OCI-LY1 (cell line): ENCODE data around the gene TCAF1.
"Not testable (repeated sequence)": the region's sequence is repeated elsewhere in the genome, so short reads cannot be mapped to it uniquely, and the experiment has no call there.

Experiments used
- H2AFZ ChIP-seq: fragments of 200-600 bp; sonication (generic), shearing (Covaris generic); 2 replicates; pipeline ENCODE4 v1.6.0; 2014; ENCODE audit warnings: antibody characterized with exemption, mild to moderate bottlenecking, low read length
- H3F3A ChIP-seq: fragments of 200-600 bp; sonication (generic), shearing (Covaris generic); 2 replicates; pipeline ENCODE4 v1.6.0; 2014; ENCODE audit warnings: mild to moderate bottlenecking, antibody characterized with exemption, low read length, moderate library complexity; ENCODE audit not compliant: insufficient read depth
- H3K27ac ChIP-seq: fragments of 200-600 bp; sonication (generic); 2 replicates; pipeline ENCODE4 v1.5.1; 2014; ENCODE audit warnings: low read length, mixed run types, mild to moderate bottlenecking, low read depth; ENCODE audit not compliant: poor library complexity, severe bottlenecking
- H3K27me3 ChIP-seq: fragments of 200-600 bp; sonication (generic); 2 replicates; pipeline ENCODE4 v1.6.0; 2014; ENCODE audit warnings: antibody characterized with exemption, mild to moderate bottlenecking, low read length, moderate library complexity; ENCODE audit not compliant: insufficient read depth
- H3K36me3 ChIP-seq: fragments of 200-600 bp; sonication (generic); 2 replicates; pipeline ENCODE4 v1.6.1; 2014; ENCODE audit warnings: mild to moderate bottlenecking, antibody characterized with exemption, low read length, moderate library complexity, mixed read lengths; ENCODE audit not compliant: insufficient read depth
- H3K4me1 ChIP-seq: fragments of 200-600 bp; sonication (generic); 2 replicates; pipeline ENCODE4 v1.5.1; 2014; ENCODE audit warnings: mild to moderate bottlenecking, low read length, moderate library complexity; ENCODE audit not compliant: insufficient read depth, severe bottlenecking
- H3K4me2 ChIP-seq: fragments of 200-600 bp; sonication (generic), shearing (Covaris generic); 2 replicates; pipeline ENCODE4 v1.6.1; 2014; ENCODE audit warnings: low read length
- H3K4me3 ChIP-seq: fragments of 200-600 bp; sonication (generic); 2 replicates; pipeline ENCODE4 v1.5.1; 2014; ENCODE audit warnings: low read length, low read depth, mild to moderate bottlenecking, mixed read lengths; ENCODE audit not compliant: poor library complexity, severe bottlenecking
- H3K79me2 ChIP-seq: fragments of 200-600 bp; shearing (Covaris generic); 2 replicates; pipeline ENCODE4 v1.6.1; 2016; ENCODE audit warnings: mixed run types, low read length, mixed read lengths; ENCODE audit not compliant: insufficient read depth
- H3K9ac ChIP-seq: fragments of 200-600 bp; sonication (generic), shearing (Covaris generic); 2 replicates; pipeline ENCODE4 v1.6.1; 2014; ENCODE audit warnings: mild to moderate bottlenecking, low read length, mixed read lengths
- H3K9me2 ChIP-seq: fragments of 200-600 bp; sonication (generic), shearing (Covaris generic); 2 replicates; pipeline ENCODE4 v1.6.1; 2014; ENCODE audit warnings: low read depth, mild to moderate bottlenecking, low read length, mixed read lengths
- H3K9me3 ChIP-seq: fragments of 200-600 bp; shearing (Covaris generic); 2 replicates; pipeline ENCODE4 v1.6.1; 2014; ENCODE audit warnings: low read length, mixed read lengths
- H4K20me1 ChIP-seq: fragments of 200-600 bp; sonication (generic), shearing (Covaris generic); 2 replicates; pipeline ENCODE4 v1.6.0; 2016; ENCODE audit warnings: mild to moderate bottlenecking, low read length; ENCODE audit not compliant: insufficient read depth

TCAF1 gene

GRCh38 chr7:143824295-143825135, 77.5 kb downstream of the TCAF1 start:
- not testable (repeated sequence) for H2AFZ ChIP-seq, H3K4me1 ChIP-seq, H3K4me2 ChIP-seq, H3K27me3 ChIP-seq, H3K4me3 ChIP-seq, H3K79me2 ChIP-seq, H3K9me3 ChIP-seq, H3K27ac ChIP-seq, H3K9me2 ChIP-seq, H3F3A ChIP-seq, H3K36me3 ChIP-seq, H4K20me1 ChIP-seq, H3K9ac ChIP-seq

DNA sequence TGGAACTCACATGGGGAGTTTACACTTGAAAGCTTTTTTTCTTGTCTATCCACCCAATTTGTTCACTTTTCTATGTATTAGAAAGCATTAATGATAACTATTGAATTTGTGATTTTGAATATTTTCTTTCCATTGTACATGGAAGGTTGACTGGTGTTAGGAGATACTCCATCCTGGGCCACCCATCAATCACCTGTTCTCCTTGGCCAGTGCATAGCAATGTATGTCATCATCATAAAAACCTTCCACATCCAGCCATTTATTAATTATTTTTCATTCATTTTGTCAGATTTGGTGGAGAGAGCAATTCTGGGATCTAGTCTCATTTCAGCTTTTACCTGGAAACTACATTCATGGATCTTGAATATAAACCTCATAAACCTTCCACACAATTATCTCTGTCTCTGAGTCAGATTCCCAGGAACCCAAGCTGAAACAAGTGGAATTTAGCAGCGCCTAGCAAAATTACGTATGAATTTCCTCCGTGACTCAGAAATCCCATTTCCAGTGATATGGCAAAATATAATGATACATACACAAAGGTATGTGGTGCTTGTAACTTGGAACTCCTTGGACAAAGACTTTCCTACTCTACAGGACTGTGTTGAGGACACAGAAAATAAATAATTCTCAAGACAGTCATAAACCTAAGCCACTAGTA, 78.2 kb downstream of the TCAF1 start:
- H3K27ac ChIP-seq, H3F3A ChIP-seq, H3K9ac ChIP-seq, H3K79me2 ChIP-seq, H4K20me1 ChIP-seq, H3K9me2 ChIP-seq, H3K36me3 ChIP-seq, H2AFZ ChIP-seq, H3K4me1 ChIP-seq, H3K4me2 ChIP-seq, H3K27me3 ChIP-seq, H3K9me3 ChIP-seq, H3K4me3 ChIP-seq: not testable (repeated sequence)

DNA sequence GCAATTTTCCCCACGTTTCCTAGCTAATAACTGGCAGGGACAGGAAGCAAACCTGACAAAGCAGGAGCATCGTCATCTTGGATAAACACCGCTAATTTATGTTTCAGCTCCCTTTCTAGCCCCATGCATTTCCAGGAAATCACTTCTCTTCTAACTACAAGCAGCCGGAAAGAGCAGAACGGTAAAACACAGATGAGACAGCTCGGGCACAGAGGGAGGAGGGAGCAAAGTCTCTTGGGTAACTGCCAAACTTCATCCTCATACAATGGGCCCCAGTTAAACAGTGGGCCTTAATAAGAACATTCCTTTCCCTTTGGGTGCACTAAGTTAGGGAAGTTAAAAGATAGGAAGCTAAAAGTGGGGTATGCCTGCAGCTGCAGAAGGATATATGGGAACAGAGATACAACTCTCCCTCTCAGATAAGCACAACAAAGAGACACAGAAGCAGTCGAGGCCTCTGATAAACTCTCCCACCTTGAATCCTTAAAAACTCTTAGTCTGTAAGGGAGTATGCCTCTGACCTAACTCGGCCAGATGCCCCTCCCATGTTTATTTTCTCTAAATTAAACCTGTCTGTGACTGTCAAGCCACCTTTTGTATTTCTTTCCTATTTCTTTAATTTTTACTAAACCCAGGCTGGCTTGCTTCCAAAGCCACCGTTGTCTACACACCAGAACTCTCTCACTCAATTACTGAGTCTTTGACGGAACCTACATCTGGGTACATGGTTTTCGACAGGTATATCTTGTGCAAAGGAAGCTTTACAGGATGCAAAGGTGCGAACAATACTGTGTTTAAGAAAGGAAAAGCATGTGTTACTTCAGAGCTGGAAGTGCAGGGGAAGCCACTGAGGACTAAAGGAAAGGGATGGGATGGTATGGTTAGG, 80.3 kb downstream of the TCAF1 start:
- H3F3A ChIP-seq, H3K4me3 ChIP-seq, H3K36me3 ChIP-seq, H3K9me3 ChIP-seq, H3K4me1 ChIP-seq, H4K20me1 ChIP-seq, H3K9ac ChIP-seq, H3K27me3 ChIP-seq, H3K9me2 ChIP-seq, H2AFZ ChIP-seq, H3K27ac ChIP-seq, H3K4me2 ChIP-seq, H3K79me2 ChIP-seq: not testable (repeated sequence)

- not testable (repeated sequence) for H3K36me3 ChIP-seq, H3F3A ChIP-seq, H3K4me1 ChIP-seq, H4K20me1 ChIP-seq, H3K9ac ChIP-seq, H3K4me2 ChIP-seq, H3K9me2 ChIP-seq, H3K4me3 ChIP-seq, H2AFZ ChIP-seq, H3K9me3 ChIP-seq, H3K27me3 ChIP-seq, H3K79me2 ChIP-seq, H3K27ac ChIP-seq
Measured at GRCh38 chr7:143817873-143818272, 84.1 kb downstream of the TCAF1 start.

DNA sequence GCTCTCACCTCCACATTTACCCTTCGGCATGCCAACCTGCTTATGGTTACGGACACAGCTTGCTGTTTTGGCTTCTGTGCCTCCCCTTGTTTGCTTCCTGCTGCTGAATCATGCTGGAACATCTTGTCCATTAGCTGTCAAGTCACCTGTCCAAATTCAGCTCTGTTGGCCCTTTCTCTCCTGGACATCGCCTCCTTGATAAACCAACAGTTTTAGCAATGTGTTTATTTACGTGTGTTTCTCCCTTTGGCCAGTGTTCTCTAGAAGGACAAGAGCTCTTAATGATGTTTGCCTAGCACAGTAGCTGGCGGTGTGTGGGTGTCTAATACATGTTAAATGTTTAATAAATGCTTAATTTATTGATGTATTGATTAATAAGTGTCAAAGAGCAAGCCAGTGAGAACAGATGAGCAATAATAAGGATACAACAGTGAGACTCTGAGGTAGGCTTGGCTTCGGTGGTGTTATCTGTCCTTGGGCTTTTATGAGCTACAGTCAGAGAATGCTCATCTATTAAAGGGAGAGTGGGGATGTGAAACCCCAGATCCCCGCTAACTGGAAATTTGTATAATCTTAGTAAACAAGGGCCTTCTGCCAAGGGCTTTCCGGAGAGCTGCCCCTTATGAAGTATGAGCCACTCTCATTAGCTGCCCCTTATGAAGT, 85.4 kb downstream of the TCAF1 start:
- H3K4me1 ChIP-seq, H3K4me3 ChIP-seq, H3K27ac ChIP-seq, H2AFZ ChIP-seq, H3K79me2 ChIP-seq, H3K9me3 ChIP-seq, H3K27me3 ChIP-seq, H3K9ac ChIP-seq, H3K9me2 ChIP-seq, H3F3A ChIP-seq, H4K20me1 ChIP-seq, H3K36me3 ChIP-seq, H3K4me2 ChIP-seq: not testable (repeated sequence)

DNA sequence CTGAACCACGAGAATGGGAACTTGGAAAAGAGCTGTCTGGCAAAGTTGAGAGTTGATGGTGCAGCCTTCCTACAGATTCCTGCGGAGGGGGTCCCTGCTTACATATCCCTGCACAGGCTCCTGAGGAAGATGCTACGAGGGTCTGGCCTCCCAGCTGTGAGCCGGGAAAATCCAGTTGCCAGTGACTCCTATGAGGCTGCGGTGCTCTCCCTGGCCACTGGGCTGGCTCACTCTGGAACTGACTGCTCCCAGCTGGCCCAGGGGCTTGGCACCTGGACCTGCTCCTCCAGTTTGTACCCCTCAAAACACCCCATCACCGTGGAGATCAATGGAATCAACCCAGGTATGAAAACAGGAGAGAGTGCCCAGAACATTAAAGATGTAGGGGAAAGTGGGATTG, 91.3 kb downstream of the TCAF1 start:
- not testable (repeated sequence) for H4K20me1 ChIP-seq, H3K27ac ChIP-seq, H3K4me1 ChIP-seq, H3K9me2 ChIP-seq, H2AFZ ChIP-seq, H3K79me2 ChIP-seq, H3K4me2 ChIP-seq, H3K4me3 ChIP-seq, H3K27me3 ChIP-seq, H3K9ac ChIP-seq, H3K9me3 ChIP-seq, H3F3A ChIP-seq, H3K36me3 ChIP-seq

DNA sequence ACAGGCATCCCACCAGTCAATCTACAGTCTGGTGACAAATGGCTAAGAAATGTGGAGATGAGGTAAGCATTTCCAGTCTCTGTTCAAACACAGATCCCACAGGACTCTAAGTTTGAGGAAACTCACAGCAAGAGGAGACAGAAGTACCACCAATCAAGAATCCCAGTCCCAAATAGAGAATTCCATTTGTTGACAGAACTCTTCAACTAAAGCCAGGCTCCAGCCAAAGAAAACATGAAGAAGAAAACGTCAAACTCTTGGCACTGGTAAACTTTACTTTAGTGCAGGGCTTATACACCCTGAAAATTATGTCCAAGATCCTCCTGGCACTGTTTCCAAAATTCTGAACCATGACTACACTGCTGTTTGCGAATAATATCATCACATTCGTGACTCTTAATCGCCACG, 95.3 kb downstream of the TCAF1 start:
- not testable (repeated sequence) for H4K20me1 ChIP-seq, H3K9me3 ChIP-seq, H2AFZ ChIP-seq, H3K9me2 ChIP-seq, H3K27ac ChIP-seq, H3K9ac ChIP-seq, H3K4me3 ChIP-seq, H3K4me2 ChIP-seq, H3F3A ChIP-seq, H3K36me3 ChIP-seq, H3K79me2 ChIP-seq, H3K4me1 ChIP-seq, H3K27me3 ChIP-seq
